Adrenal gland (tissue), 5 donors: ENCODE data around the gene PKP3.

Experiments used
- CTCF ChIP-seq, 6 experiments: fragments of 450-650 bp in 4 of 6; fragments of 200-600 bp in 2 of 6; sonication (generic) in 1 of 6; IDR thresholded peaks; 1 replicate in 5 of 6; 2 replicates in 1 of 6; pipeline versions ENCODE4 v1.5.1 to v1.8.0; 2016 to 2021; ENCODE audit warnings: antibody characterized with exemption in 6 of 6, mild to moderate bottlenecking in 2 of 6, moderate library complexity in 1 of 6
- POLR2A ChIP-seq, 2 donors: fragments of 450-650 bp; IDR thresholded peaks; one replicate each; pipeline ENCODE4 v1.6.1; 2017; ENCODE audit warnings: antibody characterized with exemption in 2 of 2, mild to moderate bottlenecking in 2 of 2, moderate library complexity in 1 of 2
- donor health status: DM: no; HTN: no; CAD: no.

- no peak for TF ChIP-seq CTCF (IDR thresholded peaks at IDR 0.05)
- TF ChIP-seq POLR2A (IDR thresholded peaks at IDR 0.05) = no peak
These were observed 35.7 kb upstream of the PKP3 start for GRCh38 chr11:358129-358800.
